HG02981 (cell line): ENCODE measurements around the gene GLIS2.

Experiments
- ATAC-seq: cut with Tn5 transposase; IDR thresholded peaks from one replicate; pipeline ENCODE4 v1.9.1; 2021; ENCODE audit warnings: mild to moderate bottlenecking, moderate library complexity; ENCODE audit not compliant: unreplicated experiment

The GLIS2 gene

DNA sequence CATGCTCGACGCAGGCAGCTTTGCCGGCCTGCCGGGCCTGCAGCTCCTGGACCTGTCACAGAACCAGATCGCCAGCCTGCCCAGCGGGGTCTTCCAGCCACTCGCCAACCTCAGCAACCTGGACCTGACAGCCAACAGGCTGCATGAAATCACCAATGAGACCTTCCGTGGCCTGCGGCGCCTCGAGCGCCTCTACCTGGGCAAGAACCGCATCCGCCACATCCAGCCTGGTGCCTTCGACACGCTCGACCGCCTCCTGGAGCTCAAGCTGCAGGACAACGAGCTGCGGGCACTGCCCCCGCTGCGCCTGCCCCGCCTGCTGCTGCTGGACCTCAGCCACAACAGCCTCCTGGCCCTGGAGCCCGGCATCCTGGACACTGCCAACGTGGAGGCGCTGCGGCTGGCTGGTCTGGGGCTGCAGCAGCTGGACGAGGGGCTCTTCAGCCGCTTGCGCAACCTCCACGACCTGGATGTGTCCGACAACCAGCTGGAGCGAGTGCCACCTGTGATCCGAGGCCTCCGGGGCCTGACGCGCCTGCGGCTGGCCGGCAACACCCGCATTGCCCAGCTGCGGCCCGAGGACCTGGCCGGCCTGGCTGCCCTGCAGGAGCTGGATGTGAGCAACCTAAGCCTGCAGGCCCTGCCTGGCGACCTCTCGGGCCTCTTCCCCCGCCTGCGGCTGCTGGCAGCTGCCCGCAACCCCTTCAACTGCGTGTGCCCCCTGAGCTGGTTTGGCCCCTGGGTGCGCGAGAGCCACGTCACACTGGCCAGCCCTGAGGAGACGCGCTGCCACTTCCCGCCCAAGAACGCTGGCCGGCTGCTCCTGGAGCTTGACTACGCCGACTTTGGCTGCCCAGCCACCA, 65.4 kb downstream of the GLIS2 start:
- ATAC-seq = no peak

DNA sequence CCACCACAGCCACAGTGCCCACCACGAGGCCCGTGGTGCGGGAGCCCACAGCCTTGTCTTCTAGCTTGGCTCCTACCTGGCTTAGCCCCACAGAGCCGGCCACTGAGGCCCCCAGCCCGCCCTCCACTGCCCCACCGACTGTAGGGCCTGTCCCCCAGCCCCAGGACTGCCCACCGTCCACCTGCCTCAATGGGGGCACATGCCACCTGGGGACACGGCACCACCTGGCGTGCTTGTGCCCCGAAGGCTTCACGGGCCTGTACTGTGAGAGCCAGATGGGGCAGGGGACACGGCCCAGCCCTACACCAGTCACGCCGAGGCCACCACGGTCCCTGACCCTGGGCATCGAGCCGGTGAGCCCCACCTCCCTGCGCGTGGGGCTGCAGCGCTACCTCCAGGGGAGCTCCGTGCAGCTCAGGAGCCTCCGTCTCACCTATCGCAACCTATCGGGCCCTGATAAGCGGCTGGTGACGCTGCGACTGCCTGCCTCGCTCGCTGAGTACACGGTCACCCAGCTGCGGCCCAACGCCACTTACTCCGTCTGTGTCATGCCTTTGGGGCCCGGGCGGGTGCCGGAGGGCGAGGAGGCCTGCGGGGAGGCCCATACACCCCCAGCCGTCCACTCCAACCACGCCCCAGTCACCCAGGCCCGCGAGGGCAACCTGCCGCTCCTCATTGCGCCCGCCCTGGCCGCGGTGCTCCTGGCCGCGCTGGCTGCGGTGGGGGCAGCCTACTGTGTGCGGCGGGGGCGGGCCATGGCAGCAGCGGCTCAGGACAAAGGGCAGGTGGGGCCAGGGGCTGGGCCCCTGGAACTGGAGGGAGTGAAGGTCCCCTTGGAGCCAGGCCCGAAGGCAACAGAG, 66.3 kb downstream of the GLIS2 start:
- no peak for ATAC-seq

DNA sequence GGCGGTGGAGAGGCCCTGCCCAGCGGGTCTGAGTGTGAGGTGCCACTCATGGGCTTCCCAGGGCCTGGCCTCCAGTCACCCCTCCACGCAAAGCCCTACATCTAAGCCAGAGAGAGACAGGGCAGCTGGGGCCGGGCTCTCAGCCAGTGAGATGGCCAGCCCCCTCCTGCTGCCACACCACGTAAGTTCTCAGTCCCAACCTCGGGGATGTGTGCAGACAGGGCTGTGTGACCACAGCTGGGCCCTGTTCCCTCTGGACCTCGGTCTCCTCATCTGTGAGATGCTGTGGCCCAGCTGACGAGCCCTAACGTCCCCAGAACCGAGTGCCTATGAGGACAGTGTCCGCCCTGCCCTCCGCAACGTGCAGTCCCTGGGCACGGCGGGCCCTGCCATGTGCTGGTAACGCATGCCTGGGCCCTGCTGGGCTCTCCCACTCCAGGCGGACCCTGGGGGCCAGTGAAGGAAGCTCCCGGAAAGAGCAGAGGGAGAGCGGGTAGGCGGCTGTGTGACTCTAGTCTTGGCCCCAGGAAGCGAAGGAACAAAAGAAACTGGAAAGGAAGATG, 67.0 kb downstream of the GLIS2 start:
- no peak for ATAC-seq

DNA sequence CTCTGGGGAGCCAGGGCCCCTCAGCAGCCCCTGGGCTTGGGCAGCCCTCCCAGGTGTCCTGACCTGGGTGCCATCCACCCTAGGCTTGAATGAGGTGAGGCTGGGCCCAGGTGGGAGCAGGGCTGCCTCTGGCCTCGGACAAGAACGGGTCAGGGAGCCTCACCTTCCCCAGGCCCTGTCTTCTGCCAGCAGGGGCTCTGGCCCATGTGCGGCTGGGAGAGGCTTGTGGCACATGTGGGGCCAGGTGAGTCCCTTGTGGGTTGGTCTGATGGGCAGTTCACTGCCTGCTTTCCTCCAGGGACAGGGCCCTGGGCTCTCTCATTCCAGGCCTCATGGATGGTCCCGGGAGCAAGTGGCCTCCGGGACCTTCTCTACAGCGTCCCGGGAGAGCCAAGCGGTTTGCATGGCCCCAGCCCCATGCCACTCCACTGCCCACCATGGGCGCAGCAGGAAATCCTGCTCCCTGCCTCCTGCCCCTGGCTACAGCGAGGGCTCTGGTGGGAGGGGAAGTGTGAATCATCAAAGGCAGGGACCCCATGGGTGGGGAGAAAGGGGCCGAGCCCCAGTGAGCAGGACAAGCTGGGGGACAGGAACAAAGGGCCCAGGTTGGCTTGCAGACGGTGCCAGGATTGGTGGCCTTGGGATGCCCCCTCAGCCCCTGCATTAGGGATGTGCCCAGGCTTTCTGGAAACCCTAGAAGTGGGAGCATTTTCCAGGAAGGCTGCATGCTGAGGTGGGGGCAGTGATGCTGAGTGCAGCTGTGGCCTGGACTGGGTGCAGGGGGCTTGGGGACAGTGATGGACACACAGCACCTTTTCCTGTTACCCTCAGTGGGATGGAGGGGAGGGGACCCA, 68.0 kb downstream of the GLIS2 start:
- ATAC-seq = no peak

DNA sequence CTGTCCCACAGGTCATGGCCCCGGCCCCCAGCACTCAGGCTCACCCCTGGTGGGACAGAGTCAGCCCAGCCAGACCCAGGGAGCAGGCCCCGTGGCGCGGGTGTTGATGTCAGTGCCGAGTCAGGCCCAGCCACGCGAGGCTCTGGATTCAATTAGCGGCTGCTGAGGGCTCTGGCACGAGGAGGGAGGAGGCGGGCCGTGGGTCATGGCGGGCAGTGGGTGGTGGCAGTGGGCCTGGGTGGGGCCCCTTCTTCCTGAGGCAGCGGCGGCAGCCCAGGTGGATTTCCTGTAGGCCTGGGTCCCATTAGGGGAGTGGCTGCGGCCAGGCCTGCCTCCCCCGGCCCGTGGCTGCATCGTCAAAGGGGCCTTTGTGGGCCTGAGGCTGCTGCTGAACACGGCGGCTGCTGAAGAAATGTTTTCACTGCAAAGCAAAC, 68.7 kb downstream of the GLIS2 start:
- ATAC-seq = no peak

DNA sequence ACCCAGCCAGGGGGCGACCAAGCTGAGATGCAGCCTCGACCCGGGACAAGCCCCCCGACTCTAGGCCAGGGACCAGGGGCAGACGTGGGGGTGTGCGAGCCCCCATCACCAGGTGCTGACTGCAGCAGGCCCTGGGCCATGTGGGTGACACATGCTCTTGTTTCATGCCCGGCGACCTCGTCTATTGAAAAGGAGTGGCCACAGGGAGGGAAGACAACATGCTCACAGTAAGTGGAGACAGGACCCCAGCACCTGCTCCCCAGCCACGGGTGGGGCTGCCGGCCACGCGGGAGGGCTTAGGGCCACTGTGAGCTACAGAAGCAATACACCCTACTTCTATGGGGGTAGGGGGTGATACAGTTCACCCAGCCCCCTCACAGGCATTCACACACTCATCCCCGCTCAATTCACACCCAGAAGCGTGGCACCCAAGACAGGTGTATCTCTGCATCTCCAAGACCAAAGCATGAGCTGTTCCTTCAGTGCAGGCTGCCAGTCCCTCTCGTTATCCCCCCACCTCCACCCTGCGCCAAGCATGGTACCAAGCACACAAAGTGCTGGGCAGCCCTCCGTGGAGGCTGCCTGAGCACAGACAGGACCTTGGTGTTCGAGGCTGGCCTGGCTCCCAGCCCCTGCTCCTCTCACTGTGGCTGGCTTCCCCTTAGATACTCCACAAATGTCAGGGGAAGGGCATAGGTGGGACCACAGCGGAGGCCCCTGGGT, 69.4 kb downstream of the GLIS2 start:
- ATAC-seq = no peak

DNA sequence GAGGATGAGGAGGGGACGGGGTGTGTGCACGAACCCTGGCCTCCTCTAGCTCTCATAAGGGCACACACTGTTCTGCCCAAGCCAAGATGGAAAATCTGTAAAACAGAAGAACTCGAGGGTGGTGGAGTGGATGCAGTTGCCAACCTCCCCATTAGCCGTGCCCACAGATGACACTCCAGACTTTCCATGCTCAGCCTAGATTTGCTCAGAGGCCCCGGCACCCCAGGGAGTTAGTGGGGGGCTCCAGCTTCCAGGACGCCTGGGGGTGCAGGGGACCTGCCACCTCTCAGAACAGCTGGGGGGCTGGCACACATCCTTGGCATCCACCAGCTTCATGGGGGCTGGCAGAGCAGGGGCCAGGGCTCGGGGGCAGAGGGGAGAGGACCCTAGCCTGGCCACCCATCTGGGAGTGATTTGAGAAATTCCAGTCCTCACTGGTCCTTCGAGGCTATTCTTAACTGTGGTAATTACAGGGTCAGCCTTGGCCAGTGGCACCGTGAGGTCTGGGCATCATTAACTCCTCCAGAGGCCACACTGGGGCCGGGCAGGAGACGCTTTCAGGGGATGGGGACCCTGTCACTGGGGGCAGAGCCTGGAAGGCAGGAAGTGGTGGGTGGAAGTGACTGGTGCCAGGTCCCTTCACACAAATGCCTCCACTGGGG, 70.1 kb downstream of the GLIS2 start:
- no peak for ATAC-seq

DNA sequence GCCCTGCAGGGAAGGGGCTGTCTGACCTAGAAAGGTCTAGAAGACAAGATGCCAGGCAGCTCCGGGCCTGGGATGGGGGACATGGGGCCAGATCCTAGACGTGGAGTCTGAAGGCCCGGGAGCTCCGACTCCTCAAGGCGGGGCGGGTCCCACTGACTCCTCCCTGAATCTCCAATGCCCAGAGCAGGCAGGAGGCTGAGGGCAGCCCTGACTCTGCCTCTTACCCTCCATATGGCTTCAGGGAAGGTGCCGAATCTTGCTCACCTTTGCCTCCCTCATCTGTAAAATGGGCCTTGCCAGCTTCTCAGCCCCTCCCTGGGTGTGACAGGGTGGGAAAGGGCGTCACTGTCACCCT, 70.6 kb downstream of the GLIS2 start:
- no peak for ATAC-seq

DNA sequence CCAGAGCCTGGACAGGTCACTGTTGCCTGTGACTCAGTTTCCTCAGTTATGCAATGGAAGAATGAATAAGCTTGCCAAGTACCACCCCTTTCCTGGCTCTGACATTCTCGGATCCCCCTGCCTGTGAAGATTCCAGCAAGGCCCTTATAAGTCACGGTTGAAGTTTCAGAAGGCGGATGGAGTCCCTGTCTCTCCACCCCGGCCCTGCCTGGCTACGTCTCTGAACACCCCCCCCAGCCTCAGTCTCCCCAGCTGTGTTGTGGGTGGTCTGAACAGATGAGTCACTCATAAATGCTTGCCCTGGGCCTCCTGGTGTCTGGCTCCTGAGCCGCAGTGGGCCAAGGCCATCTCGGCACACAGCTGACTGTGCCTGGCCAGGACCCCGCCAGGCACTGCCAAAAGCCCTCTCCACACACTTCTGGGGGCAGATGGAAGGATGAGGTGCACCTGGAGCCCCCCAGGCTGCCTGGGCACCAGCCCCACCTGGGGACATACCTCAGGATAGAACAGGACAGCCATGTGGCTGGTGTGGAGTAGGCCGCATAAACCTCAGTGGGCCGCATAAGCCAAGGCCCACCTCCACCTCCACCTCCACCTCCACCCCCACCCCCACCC, 71.2 kb downstream of the GLIS2 start:
- ATAC-seq = no peak

DNA sequence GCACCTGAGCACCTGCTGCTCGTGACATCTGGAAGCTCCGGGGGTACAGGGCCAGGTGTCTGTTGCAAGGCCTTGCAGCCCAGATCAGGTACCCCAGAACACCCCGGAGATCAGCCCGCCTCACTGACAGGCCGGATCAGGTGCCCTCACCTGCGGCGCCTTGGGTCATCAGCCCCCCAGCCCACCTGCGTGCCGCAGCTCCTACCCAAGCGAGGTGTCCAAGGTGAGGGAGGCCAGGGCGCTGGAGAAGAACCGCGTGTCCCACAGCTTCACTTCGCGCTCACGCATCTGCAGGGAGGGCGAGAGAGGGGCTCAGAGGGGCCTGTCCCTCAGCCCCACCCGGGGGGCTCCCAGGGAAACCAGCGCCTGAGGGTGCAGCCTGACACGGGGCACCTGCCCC, 71.9 kb downstream of the GLIS2 start:
- no peak for ATAC-seq

DNA sequence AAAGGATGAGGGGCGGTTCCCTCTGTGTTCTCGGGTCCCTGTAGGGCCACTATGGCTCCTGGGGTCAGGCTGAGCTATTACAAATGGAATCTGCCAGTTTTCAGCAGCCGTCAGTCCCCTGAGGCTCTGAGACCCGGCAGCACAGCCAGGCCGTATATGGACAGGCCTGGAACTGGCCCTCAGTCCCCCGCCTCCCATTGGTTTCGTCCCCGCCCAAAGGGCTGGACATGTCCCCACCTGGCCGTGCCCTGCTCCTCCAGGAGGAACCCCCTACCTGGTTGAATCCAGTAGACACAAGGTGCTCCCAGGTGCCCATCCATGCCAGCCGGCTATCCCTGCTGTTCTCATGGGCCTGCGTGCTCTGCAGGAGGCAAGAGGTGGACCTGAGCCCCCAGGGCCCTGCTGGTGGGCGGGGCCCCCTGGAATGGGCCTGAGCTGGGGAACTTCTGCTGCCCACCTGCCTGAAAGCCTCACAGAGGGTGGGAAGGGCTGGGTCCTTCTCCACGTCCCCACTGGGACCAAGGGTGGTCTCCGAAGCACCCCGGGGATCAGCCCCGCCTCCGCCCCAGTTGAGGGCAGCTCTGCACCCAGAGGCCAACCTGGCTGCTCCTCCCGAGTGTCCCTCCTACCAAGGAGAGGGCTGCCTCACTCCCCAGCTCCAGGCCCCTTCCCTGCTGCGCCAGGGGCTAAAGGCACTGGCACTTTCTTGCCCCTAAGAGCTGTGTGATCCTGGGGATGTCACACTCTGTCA, 72.6 kb downstream of the GLIS2 start:
- no peak for ATAC-seq
